NK-92 (cell line): ENCODE data around the gene SALL1.

ENCODE experiments used
- DNase-seq: peaks from one replicate; lab custom pipeline; 2025; ENCODE audit not compliant: unreplicated experiment; lab: John Stamatoyannopoulos, UW

Gene SALL1

DNA sequence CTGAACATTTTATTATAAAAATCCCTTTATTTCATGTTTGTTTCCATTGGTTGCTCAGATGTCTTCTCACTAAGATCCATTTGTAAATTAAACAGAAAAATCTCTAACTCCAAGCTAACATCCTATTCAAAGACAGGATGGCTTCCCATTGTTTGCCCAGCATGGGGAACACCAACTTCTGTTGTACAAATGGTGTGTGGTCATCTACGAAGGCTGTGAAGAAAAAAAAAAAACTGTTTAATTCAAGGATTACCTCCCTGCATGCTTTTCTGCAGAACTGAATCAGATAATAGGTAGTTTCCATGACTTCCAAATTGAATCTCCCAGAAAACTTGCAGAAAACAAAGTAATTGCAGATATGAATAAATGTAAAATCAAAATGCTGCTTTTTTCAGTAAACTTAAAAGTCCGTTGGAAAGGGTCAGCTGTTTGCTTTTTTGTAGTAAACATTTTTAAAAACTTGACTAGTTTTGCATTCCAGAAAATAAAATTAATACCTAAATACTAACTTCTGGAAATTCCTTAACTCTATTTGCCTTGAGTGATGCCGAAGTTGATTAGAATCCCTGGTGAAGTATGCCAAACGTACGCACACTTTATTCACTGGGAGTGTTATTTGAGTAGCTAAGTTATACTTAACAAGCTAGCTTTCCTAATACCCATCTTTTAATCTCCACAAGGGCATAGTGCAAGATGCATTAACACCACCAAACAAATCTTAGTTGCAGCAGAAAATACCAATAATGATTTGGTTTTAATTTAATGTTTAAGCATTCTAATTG is 7.7 kb downstream of the SALL1 start:
- no peak for DNase-seq

DNA sequence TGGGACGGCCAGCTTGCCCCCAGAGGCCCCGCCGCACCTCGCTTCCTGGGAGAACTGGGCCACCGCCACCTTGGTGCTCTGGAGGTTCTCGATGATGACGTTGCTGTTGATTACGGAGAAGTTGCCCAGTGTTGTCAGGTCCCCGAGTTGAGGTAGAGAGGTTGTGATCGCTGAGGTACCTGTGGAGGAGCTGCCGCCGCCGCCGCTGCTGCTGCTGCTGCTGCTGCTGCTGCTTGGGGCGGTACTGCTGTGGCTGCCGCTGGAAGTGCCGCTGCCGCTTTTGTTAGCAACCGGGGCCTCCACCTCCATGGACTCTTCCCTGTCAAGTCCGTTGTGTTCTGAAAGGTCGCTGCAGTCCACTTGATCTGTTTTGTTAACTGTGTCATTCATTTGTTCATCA is 9.5 kb downstream of the SALL1 start:
- no peak for DNase-seq

DNA sequence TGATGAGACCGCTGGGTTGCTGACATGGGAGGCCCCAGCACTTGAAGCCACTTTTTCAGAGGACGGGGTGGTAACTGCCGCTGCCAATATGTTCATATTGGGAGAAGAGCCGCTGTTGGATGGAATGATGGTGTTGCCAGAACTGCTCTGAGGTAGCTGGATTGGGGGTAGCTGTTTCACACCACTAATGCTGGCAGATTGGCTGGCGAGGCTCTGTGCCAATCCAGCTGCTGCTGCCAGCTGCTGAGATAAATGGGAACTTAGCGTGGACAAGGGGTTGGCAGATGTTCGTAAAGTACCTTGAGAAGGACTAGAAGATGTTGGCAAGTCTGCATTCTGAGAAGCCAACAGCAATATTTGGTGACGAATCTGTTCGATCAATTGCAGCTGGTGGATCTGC is 10.0 kb downstream of the SALL1 start:
- no peak for DNase-seq

DNA sequence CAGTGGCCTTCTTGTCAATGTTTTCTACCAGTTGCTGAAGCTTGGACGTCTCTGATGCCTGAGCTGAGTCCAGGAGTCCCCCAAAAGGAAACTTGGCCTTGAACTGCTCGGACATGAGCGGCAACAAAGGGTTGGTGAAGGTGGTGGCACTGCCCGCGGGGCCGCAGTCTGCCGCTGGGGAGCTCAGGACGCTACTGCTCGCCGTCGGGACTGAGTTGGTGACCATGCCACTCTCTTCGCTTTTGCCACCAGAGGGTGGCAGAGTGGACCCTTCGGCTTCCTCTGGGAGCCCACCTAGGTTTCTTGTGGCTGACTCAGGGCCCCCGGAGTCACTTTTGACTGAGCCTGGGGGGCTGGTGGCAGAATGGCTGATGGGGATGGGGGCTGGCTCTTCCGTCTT is 11.0 kb downstream of the SALL1 start:
- DNase-seq, result no peak

DNA sequence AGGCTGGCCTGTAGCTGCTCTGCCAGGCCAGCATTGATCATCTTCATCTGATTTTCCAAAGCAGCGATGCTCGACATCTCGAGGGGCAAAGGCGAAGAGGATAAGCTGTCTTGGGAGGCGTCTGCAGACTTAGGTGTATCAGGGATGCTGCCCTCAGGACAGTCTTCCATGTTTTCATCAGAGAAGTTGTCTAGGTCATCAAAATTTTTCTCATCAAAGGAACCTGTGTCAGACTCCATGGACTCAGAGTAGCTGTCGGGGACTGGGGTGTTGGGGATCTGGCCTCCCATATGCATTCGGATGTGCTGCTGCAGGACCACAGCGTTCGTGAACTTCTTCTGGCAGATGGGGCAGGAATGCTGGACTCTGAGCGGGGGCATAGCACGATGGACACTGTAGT is 11.5 kb downstream of the SALL1 start:
- DNase-seq, result no peak

DNA sequence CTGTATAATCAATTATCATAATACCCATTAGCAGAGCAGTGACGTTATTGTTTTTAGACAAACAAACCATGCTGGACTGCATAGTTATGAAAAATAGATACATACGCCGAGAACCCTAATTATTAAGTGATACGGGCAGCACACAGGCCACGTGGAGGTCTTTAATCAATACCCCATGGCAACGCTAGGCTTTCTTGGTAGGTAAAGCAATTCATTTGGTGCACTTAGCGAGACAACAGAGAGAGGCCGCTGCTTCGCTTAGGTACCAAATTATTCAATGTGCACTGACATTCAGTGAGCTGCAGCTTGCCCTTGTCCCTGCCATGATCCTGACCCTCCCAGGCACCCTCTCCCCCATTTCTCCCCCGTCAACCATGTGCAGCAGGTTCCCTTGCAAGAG is 12.9 kb downstream of the SALL1 start:
- DNase-seq, result no peak

DNA sequence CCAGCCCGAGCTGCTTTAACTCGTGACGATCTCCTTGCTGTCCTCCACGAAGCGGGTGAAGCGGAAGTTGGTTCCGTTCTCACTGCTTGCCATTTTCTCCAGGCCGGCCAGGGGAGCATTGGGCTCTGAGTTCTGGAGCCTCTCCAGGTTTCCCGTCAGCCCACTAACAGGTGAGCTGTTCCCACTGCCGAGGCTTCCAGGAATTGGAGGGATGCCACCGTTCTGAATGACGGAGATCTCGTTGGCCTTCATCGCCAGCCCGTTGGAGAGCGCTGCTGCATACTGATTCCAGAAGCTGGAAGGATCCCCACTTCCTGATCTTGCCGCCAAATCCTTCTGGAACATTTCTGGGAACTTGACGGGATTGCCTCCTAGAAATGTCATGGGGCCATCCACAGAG is 14.0 kb downstream of the SALL1 start:
- DNase-seq, result no peak

DNA sequence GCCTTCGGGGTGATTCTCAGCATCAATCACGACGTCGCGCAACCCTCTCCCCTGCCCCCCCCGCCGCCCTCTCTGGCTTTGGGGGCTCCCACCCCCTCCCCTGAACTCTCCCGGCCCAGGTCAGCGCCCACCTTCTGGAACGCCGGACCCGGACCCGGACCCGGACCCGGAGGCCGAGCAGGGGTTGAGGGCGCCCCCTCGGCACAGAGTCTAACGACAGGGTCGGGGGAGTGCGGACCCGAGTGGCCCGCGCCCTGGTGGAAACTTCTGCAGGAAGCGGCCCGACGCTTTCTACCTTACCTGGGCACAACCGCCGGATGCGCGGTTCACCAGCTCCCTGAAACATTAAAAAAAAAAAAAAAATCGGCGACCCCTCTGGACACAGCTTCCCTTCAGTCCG is 16.2 kb downstream of the SALL1 start:
- no peak for DNase-seq

DNA sequence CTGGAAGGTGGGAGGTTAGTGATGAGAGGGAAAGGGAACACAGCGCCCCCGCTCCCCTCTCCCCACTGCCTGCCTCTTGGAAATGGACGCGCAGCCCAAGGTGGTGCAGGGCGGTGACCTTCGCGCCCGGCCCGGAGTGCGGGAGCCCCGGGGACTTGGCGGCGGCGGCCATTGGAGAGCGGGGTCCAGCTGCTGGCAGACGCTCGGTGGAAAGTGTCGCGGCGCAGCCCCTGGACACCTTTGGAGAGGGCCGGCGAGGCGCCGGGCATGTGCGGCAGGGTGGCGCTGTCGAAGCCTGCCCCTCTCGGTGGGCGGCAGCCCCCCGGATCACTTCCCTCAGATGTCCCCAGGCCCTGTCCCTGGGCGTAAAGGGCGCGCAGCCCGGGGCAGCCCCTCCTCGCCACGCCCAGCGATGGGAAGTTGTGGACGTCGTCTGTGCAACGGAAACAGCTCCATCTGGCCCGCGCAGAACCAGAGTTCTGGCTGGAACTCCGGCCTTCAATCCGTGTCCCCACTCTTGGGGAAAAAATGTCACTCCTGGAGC is 16.7 kb downstream of the SALL1 start:
- no peak for DNase-seq

DNA sequence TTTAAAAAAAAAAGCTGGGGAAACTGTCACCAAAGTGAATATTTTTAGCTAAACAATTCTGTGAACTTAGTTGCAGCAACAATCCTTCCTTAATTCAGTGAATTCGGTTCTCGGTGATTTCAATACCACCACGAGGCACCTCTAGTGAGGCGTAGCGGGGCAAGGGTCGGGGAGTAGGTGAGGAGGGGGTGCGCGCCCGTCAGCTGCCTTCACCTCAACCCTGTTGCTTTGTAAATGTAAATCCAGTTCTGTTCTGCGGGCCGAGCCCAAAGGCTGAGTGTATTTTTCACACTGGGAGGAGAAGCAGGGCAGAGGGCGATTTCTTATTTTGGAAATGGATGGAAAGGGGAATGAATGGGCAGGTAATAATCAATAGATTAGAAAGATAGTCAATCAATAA is 17.4 kb downstream of the SALL1 start:
- no peak for DNase-seq

DNA sequence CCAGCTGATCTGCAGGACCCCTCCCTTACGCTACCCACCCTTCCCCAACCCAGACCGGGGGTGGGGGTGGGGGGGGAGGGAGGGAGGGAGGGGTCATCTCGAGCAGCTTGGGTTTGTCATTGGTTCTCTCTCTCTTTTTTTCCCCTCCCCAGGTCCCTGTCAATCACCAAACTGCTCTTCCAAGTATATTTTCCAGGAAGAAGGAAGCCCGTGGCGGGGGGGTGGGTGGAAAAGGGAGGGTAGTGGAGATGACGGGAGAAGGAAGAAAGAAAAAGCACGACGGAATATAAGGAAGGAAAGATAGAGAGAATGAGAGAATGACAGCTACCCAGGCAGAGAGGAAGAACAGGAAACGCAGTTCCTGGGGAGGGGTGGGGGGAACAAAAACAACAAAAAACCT is 17.9 kb downstream of the SALL1 start:
- no peak for DNase-seq

DNA sequence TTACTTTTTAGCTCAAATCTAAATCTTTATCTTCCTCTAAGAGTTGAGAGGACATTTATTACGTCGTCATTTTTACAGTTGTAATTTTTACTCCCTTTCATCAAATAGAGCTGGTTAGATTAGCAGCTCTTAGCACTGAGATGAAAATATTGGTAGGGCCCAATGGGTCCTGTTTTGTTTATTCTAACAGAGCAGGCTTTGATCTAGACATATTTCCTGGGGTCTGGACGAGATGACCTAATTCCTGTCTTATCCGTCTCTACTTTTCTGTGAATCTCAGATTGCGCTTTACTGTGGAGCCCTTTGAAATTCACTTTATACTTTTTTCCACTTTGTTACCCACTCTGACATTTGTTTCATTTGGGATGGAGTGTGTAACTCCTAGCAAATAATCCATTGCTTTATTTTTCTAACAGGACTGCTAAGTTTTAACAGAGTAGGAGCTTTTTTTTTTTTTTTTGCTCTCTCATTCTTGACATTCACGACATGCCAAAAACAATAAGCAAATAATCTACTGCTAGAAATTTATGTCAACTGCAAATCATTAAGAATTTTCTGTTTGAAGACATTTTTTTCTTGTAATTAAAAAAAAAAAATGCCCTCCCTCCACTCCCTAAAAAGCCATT is 18.5 kb downstream of the SALL1 start:
- no peak for DNase-seq

DNA sequence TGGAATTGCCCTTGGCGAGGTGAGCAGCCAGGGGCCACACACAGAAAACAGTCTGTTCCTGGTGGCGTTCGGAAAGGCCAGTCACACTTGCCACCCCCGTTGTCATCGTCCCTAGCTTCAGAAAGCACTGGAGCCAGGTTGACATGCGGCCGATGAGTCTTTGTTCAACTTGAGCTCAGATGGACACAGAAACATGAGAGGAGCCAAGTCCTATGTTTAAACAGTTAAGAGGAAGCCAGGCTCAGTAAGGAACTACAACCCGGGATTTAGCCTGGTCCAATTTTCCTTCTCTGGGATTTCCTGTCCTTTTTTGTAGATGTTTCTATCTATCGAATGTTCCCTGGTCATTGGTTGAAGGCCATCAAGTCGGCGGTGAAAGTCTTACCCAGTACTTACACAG is 19.5 kb downstream of the SALL1 start:
- no peak for DNase-seq

DNA sequence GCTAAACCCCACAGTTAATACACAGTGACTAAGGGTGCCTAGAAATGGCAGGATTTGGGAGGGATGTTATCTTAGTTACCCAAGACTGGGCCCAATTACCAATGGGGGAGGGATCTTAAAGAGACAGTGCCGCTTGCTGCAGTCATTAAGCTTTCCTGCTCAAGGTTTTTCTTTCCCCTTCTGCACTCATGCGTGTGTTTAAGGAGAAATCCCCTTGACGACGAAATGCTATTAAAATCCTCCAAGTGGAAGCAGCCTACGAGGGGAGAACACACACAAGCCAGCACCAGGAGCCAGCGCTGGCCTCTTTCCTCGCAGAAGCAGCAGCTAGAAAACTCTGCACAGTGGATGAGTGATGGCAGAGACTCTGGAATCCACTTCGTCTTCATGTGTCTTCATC is 22.0 kb downstream of the SALL1 start:
- DNase-seq, result no peak

DNA sequence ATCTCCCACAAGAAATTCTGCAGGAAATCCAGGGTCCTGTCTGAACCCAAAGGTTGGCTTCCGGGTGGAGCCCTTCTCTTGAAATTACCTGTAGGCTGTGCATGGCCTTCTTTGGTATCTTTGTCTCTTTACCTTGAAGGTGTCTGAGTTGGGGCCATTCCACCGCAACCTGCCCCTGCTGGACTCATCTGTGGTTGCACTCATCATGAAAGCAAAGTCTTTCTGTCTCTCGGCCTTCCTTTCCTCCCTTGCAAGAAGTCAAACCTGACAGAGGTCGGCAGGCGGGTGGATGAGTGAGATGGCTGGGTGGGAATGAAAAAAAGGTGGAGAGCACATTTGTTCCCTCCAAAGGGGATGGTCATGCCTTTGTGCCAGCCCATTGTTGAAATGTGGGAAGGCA is 25.1 kb downstream of the SALL1 start:
- no peak for DNase-seq

DNA sequence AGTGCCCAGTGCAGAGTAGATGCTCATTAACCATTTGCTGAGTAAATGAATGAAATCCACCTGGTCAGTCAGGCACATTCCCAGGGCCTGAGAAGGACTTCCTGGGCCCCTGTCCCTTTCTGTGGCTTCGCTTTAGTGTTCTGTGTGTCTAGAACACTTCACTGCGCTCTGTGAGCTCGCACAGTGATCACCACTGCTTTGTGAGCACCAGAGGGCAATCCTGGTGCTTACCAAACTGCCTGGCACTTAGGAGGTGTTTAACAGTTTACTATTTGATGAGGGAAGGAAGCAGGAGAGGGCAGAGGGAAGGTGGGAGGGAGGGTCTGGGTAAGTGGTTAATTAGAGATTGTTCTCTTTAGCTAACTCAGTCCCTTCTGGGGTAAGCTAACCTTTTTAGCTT is 26.2 kb downstream of the SALL1 start:
- no peak for DNase-seq

DNA sequence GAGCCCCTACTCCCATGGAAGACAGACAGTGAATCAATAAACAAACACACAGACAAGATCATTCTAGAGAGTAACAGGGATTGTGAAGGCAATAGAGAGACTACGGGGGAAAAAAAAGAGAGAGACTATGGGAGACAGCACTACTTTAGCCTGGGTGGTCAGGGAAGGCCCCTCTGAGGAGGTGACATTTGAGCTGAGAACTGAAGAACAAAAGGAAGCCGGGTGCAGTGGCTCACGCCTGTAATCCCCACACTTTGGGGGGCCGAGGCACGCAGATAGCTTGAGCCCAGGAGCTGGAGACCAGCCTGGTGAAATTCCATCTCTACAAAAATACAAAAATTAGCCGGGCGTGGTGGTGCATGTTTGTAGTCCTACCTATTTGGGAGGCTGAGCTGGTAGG is 29.2 kb downstream of the SALL1 start:
- no peak for DNase-seq

DNA sequence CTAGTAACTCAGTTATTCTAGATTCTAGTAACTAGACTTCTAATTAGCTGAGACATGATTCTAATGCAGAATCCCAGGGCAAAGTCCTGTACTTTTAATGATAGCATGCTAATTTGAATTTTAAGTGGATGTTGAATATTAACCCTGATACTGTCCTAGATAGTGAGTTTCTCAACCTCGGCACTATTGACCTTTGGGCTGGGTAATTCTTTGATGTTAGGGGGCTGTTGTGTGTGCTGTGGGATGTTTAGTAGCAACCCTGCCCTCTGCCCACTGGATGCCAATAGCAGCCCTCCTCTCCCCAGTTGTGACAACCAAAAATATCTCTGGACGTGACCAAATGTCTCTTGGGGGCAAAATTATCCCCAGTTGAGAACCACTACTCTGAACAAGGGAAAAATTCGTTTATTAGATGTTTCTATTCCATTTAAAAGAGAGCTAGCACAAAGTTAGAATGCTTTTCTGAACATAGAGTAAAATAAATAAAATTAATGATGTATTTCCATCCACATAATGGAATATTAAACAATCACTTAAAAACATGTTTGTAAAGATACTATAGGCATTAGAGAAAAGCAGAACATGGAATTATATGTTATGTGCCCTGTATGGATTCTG is 30.2 kb downstream of the SALL1 start:
- DNase-seq, result no peak

DNA sequence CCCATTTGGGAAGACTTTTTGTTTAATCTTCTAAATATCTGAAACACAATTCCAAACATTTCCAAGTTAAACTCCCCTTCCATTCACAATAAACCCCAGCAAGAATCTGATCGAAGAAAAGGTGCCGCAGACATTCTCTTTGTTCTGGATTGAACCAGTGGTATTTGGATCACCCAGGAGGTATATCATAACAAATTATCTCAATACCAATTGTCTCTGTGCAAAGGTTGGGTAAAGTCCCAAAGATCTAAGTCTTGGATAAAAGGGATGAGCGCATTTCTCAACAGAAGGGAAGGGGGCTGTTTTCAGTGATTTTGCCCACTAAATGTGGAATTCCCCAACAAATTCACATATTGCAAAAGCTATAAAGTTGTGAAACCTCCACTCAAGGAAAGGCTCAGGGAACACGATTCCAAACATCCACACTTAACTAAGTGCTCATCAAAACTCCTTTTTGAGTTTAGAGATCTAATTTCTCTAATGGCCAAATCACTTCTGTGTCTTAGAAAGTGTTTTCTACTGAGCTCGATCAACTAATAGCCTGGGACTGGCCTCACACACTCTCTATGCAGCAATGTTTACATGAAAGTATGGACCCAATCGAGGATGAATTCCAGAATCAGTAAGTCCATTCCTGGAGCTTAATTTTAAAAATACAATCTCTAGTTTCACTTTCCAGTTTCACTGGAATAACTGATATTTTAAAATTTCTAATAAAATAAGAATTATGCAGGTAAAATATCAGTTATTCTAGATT is 30.9 kb downstream of the SALL1 start:
- no peak for DNase-seq

DNA sequence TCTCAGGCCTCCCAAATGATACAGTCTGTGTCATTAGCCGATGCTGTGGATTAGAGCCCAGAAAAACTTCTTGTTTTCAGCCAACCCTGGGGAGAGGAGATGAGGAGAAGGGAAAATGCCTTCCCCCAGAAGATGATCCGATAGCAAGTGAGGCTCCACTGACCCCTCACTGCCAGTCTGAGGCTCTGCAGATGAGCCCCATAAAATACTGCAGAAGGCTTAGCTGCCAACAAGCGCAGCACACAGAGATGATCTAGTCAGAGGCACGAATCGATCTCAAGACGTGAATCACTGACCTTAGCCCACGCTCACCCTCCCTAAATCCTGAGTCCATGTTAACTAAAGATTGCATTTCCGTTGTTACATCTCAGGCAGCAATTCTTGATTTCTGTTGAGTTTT is 31.5 kb downstream of the SALL1 start:
- no peak for DNase-seq

DNA sequence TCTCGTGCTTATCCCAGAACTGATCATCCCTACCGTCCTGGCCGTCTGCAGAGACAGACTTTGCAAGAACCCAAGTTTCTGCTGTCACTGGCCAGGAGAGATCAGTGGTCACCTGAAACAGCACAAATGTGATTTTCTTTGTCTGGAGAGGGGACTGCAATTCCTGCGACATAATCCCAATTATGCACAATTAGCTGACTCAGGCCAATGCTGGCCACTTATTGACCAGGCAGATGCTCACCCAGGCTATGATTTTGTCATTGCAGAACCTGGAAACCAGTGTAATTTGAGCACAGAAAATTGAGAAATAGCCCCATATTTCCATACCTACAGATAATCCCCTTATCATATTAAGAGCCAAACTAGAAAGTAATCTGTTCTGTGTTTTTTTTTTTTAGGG is 34.7 kb downstream of the SALL1 start:
- no peak for DNase-seq

DNA sequence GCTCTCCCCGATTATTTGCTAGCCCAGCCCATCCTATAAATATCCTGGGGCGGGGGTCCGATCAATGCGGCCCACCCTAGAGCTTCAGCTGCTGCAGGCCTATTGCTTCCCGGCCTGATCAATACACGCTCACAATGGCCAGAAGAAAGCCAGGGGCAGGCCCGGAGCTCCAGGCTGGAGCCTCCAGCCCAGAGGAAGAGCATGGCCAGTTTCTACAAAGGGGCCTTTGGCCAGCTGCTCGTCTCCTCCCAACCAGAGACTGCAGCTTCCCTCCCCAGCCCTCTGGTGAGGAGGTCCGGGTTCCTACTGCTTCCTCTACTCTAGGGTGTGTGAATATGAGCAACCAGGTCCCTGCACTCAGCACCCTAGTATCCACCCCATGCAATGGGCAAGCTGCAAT is 36.7 kb downstream of the SALL1 start:
- no peak for DNase-seq
